Renal cortical epithelial cell (primary cell): ENCODE results near the gene DPF3. TPM values are rescaled to one million over a fixed set of nuclear protein-coding genes. Genes with fewer than 3 reads are reported as not detected.
A peak's percentile ranks its signal among the peaks of the same experiment; 100 is the strongest.
"Not testable (repeated sequence)": the region's sequence is repeated elsewhere in the genome, so short reads cannot be mapped to it uniquely, and the experiment has no call there.

Experiments used
- DNase-seq: peaks from one replicate; pipeline ENCODE4 v3.0.0-alpha.2; 2011; ENCODE audit warnings: low read depth
- total RNA-seq: library from RNA; depleted of rRNA; stranded (reverse); fragments of >200 nt; gene quantifications from 2 replicates; pipeline ENCODE4 v1.2.3, GENCODE V29; 2014

DPF3 gene
- total RNA-seq, 1 donor from 2014 or later: 3.0 TPM

- DNase-seq: no peak
Measured at GRCh38 chr14:72880820-72881219, 13.1 kb downstream of the DPF3 start.

GRCh38 chr14:72880164-72880563 is 13.7 kb downstream of the DPF3 start:
- DNase-seq: no peak

GRCh38 chr14:72879431-72879830 is 14.5 kb downstream of the DPF3 start:
- DNase-seq: no peak

- no peak for DNase-seq
Measured at GRCh38 chr14:72878746-72879145, 15.2 kb downstream of the DPF3 start.

- DNase-seq: no peak
Measured at GRCh38 chr14:72876710-72877063, 17.2 kb downstream of the DPF3 start.

- DNase-seq: no peak
Measured at GRCh38 chr14:72876005-72876709, 17.7 kb downstream of the DPF3 start.

GRCh38 chr14:72870878-72871277 is 23.0 kb downstream of the DPF3 start:
- not testable (repeated sequence) for DNase-seq

- DNase-seq: no peak
Measured at GRCh38 chr14:72869407-72870329, 24.2 kb downstream of the DPF3 start.

- DNase-seq: no peak
Measured at GRCh38 chr14:72868500-72868899, 25.4 kb downstream of the DPF3 start.

GRCh38 chr14:72864712-72865365 is 29.1 kb downstream of the DPF3 start:
- no peak for DNase-seq

- DNase-seq: no peak
Measured at GRCh38 chr14:72863216-72864006, 30.5 kb downstream of the DPF3 start.

- DNase-seq: peak; percentile 31
Measured at GRCh38 chr14:72856530-72857266, 37.2 kb downstream of the DPF3 start.

GRCh38 chr14:72855913-72856312 is 38.0 kb downstream of the DPF3 start:
- DNase-seq: peak; percentile 91

- no peak for DNase-seq
Measured at GRCh38 chr14:72852194-72852593, 41.7 kb downstream of the DPF3 start.

GRCh38 chr14:72851635-72852034 is 42.3 kb downstream of the DPF3 start:
- DNase-seq: no peak

- DNase-seq: peak; percentile 79
Measured at GRCh38 chr14:72850360-72850759, 43.5 kb downstream of the DPF3 start.

- no peak for DNase-seq
Measured at GRCh38 chr14:72849222-72849621, 44.7 kb downstream of the DPF3 start.

GRCh38 chr14:72847721-72848120 is 46.2 kb downstream of the DPF3 start:
- DNase-seq: no peak

GRCh38 chr14:72845683-72846082 is 48.2 kb downstream of the DPF3 start:
- DNase-seq: no peak

GRCh38 chr14:72845196-72845595 is 48.7 kb downstream of the DPF3 start:
- DNase-seq: no peak

GRCh38 chr14:72844524-72844923 is 49.4 kb downstream of the DPF3 start:
- DNase-seq: no peak
